Omental fat pad (tissue), 4 donors: ENCODE measurements around the gene PAK1. TPM values are rescaled to one million over a fixed set of nuclear protein-coding genes. Genes with fewer than 3 reads are reported as not detected.
"Not testable (repeated sequence)": the region's sequence is repeated elsewhere in the genome, so short reads cannot be mapped to it uniquely, and the experiment has no call there.

ENCODE experiments used
- ATAC-seq: fragments of 150-250 bp; one replicate; pipeline ENCODE4 v1.9.1; 2016; ENCODE audit warnings: mild to moderate bottlenecking, moderate library complexity; ENCODE audit not compliant: low FRiP score
- DNase-seq: peaks from one replicate; pipeline ENCODE4 v3.0.0-alpha.2; 2019; ENCODE audit warnings: low spot score
- total RNA-seq, 4 donors: library from RNA; depleted of rRNA; stranded (reverse); fragments of >200 nt; gene quantifications; one replicate each; pipeline ENCODE4 v1.1.0, GENCODE V29; 2016
- TF ChIP-seq, protein P1 (sequence below), 3 donors: fragments of 450-650 bp; IDR thresholded peaks; one replicate each; pipeline ENCODE4 v1.5.1; 2016 to 2017; ENCODE audit warnings: antibody characterized with exemption in 3 of 3, mild to moderate bottlenecking in 3 of 3, moderate library complexity in 2 of 3

The PAK1 gene
- total RNA-seq, 4 donors from 2014 or later: 17.7 to 36.7 (median 22.3) TPM

- no peak for ATAC-seq
- DNase-seq: no peak
- TF ChIP-seq, protein P1, sequence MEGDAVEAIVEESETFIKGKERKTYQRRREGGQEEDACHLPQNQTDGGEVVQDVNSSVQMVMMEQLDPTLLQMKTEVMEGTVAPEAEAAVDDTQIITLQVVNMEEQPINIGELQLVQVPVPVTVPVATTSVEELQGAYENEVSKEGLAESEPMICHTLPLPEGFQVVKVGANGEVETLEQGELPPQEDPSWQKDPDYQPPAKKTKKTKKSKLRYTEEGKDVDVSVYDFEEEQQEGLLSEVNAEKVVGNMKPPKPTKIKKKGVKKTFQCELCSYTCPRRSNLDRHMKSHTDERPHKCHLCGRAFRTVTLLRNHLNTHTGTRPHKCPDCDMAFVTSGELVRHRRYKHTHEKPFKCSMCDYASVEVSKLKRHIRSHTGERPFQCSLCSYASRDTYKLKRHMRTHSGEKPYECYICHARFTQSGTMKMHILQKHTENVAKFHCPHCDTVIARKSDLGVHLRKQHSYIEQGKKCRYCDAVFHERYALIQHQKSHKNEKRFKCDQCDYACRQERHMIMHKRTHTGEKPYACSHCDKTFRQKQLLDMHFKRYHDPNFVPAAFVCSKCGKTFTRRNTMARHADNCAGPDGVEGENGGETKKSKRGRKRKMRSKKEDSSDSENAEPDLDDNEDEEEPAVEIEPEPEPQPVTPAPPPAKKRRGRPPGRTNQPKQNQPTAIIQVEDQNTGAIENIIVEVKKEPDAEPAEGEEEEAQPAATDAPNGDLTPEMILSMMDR (IDR thresholded peaks at IDR 0.05): no peak
Observed at GRCh38 chr11:77392842-77393241, 81.1 kb downstream of the PAK1 start.

GRCh38 chr11:77387701-77388100 is 86.2 kb downstream of the PAK1 start:
- ATAC-seq (no peak), DNase-seq (no peak)
- TF ChIP-seq, protein P1 (IDR thresholded peaks at IDR 0.05): no peak

DNA sequence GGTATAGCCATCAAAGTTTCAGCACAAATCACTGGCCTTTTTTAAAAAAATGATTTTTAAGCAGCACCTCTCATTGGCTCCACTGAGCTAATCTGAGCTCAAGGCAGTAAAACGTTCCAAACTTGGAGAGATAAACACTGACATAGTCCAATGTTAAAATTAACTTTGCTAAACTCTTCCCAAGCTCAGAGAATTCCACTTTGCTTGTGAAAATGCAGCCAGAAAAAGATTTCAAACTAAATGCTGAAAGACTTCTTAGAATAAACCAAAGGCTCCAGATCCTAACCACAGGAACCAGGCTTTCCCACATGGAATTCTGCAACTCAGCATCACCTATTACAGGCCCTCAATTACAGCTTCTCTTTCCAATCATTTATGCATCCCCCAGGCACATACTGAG is 87.7 kb downstream of the PAK1 start:
- ATAC-seq: no peak
- TF ChIP-seq, protein P1 (IDR thresholded peaks at IDR 0.05): no peak

GRCh38 chr11:77385255-77385771 is 88.6 kb downstream of the PAK1 start:
- ATAC-seq, DNase-seq: not testable (repeated sequence)

More for the DNA sequence above, 87.7 kb downstream of the PAK1 start:
- DNase-seq: no peak

GRCh38 chr11:77384571-77384970 is 89.3 kb downstream of the PAK1 start:
- ATAC-seq (no peak), DNase-seq (no peak)
- TF ChIP-seq, protein P1 (IDR thresholded peaks at IDR 0.05): no peak

DNA sequence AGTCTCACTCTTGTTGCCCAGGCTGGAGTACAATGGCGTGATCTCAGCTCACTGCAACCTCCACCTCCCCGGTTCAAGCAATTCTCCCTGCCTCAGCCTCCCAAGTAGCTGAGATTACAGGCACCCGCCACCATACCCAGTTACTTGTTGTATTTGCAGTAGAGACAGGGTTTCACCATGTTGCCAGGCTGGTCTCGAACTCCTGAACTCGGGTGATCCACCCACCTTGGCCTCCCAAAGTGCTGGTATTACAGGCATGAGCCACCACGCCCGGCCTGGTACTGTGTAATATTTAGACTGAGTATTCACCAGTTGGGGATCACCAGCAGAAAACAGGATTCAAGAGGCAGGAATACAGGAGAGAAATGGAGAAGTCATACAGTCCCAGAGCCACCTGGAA is 90.5 kb downstream of the PAK1 start:
- ATAC-seq, DNase-seq: not testable (repeated sequence)

DNA sequence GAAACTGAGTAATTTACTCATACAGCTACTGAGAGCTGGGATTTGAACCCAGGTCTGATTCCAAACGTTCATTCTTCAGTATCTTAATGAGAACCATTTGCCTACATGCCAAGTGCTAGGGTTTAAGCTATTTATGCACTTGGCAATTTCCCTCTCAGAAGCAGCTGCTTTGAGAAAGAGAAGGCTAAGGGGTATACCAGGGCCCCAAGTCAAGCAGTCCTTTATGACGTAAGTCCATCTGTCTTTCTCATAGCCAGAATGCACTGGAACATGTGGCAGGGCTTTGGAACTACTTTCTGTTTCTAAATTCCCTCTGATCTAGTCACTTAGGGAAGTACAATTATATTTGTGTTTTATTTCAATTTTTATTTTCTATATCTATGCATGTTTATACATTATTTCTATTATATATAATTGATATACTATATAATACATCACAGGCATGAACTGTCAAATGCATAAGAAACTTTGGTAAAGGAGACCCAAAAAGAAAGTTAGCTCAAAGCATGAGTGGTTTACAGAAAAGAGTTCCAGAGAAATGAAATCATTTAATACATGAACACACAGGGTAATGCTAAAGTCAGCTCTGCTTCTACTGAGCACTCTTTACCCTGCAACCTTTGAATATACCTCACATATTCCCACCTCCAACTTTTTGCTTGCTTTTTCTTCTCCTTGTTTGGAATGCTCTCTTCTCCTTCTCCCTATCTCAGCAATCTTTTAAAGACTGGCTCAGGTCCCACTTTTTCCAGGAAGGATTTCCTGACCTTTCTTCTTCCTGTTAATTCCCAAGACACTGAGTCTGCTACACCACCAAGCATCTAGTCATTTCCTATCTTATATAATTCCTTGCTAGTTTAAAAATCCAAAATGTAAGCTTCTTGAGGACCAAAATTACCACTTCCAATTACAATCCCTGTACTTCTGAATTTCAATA is 91.9 kb downstream of the PAK1 start:
- no peak for ATAC-seq
- DNase-seq: no peak
- TF ChIP-seq, protein P1 (IDR thresholded peaks at IDR 0.05): no peak

DNA sequence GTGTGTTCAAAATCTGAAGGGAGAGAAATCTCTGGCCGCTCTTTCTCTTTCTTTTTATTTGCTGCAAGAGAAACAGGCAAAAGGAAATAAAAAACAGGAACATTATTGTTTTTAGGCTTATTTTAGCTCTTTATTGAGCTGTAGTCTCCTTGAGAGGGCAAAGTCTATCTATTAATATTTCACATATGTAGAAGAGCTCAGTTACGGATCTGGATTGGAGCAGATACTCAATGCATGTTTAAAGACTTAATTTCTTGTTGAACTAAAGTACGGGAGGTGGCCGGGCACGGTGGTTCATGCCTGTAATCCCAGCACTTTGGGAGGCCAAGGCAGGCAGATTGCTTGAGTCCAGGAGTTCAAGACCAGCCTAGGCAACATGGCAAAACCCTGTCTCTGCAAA is 94.0 kb downstream of the PAK1 start:
- DNase-seq (no peak), ATAC-seq (no peak)
- TF ChIP-seq, protein P1 (IDR thresholded peaks at IDR 0.05): no peak
